ENCODE results near the gene GADD45A.

The GADD45A gene

DNA sequence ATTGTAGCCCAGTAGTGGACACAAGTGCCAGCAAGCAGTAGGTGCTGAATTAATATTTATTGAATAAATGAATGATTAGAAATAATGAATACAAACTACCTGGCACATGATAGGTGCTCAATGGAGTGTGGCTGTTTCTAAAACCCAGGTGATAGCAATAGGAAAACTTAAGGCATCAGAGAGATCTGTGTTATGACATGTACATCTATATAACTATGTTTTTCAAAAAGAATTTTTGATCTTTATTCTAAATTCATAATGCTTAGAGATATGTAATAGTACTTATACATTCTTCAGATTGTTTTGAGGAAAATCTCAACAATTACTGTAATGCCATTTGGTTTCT lies 5.0 kb downstream of the GADD45A start:
- DNase-seq, result no peak

DNA sequence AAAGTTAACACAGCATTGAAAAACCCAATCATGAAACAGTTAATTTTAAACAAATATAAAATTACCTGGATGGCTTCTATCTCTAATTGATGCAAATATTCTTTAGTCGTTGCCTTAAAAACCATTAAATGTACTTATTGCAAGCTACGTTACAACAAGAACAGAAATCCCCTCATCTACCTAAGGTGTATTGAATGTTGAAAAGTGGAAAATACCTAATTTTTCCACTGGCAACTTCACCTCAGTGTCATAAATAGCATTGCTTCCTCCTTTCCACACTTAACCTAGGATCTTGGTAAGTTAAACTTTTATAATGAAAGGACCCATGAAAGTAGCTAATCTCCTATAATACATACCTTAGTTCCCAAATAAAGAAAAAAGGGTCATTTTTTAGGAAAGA lies 5.4 kb downstream of the GADD45A start:
- no peak for DNase-seq

DNA sequence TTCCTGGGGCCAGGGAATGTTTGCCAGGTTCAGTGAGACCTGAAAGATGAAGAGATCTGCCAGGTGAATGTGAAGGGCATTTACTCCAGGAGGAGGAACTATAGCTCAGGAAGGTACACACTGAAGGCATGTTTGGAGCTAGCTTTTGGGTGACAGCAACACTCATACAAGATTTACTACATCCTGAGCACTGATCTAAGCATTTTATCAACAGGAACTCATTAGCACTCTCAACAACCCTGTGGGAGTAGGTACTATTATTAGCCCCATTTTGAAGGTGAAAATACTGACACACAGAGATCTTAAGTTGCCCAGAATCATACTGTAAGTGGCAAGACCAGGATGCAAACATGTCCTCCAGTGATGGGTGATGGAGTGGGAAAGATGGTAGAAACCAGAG lies 6.7 kb downstream of the GADD45A start:
- no peak for DNase-seq

DNA sequence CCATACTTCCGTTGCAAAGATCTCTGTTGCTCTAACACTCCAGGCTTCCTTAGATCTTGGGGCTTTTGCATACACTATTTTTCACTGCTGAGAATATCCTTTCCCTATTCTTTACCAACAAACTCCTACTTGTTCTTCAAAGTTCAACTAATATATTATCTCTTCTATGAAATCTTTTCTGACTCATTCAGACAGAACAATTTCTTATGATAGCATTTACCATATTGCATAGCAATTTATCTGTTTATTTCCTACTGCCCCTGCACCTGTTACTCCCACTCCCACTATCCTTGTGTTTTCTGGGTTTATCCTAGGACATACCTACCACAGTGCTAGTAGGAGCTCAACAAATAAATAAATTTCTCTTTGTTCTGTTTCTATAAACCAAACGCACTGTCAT lies 11.0 kb downstream of the GADD45A start:
- no peak for DNase-seq

DNA sequence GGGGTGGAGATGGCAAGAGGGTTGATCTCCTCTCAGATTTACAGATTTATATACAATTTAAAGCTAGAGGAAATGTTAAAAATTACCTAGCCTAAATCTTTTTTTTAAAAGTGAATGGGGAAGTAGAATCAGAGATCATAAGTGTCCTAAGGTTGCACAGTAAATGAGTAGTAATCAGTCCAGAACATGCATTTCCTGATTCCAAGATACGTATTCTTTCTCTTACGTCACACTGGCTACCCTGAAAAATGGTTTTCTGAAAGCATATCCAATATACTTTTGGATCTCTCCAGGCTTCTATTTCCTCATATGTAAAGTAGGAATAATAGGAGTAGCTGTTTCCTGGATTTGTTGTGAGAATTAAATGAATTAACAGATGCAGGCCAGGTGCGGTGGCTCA lies 11.7 kb downstream of the GADD45A start:
- DNase-seq, result no peak

DNA sequence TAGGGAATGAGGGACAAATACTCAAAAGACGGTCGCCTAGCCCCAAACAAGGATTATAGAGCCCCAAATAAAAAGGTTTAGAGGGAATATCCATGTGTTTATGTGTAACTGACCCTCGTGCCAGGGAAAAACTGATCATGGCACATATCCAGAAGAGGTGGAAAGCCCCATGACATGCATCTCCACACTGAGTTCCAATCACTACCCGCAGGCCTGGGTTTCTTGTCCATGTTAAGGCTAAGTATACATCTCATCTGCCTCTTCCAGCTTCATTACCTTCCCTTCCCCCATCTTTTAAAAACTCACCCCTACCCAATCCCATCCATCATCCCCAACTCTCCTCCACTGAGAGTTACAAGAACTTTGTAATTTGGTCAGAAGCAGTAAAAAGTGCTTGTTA lies 15.2 kb downstream of the GADD45A start:
- DNase-seq, result no peak

DNA sequence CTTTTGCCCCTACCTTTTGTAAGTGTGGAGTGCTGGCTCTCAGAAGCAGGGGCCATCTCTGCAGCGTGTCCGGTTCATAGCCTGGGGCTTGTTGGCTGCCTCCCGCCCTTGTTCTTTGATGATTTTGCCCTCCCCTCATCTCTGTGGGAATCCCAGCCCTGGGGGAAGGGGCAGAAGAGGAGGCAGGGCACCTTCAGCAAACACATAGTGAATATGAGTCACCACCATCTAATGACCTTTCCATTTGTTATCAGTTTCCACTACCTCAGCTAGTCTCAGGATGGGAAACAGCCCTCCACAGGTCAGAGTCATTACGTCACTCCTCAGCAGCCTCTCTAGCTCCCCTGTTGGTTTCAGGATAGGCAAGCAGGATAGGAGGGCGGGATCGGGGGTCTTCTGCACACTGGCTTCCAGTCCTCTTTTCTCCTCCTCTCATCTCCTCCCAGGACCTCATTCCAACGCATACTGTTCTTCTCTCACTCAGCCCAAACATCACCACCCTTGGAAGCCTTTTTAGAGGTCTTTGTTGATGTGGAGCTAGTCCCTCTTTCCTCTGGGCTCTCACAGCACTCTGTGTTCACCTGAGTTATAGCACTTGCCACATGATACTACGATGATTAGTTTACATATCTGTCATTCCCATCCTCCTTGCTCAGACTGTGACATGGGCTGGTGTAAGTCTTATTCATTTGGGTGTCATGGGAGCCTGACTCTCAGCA lies 15.8 kb downstream of the GADD45A start:
- no peak for DNase-seq

DNA sequence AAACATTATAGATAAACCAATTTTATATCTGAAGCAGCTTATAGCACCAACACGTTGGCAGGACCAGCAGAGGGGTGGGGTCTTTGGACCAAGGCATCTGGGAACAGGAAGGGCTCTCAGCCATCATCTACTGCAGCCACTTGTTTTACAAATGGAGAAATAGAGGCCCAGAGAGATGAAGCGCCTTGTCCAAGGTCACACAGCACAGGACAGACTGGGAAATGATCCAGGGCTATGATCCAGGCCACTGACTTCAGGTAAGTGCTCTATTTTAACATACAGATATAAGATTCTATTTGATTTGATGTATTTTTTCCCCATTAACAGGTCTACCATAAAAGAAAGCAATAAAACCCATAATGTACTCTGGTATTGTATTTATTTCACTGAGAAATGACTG lies 16.9 kb downstream of the GADD45A start:
- no peak for DNase-seq

DNA sequence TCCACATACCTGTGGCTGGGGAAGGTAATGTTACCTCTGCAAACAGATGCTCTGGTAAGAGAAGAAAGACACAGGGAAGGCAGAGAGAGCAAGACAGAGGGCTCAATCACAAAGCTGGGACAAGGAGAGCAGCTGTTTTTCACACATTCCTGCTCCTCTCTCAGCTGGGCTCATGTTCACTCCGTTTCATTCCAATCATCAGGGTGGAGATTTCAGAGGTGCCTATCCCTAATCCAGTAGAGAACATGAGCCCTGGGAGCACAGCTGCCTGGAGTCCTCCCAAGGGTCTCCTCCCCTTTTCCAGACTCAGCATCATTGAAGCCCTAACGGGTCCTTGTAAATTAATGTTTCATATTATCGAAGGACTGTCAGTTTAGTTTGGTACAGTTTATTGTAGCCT lies 19.4 kb downstream of the GADD45A start:
- no peak for DNase-seq

DNA sequence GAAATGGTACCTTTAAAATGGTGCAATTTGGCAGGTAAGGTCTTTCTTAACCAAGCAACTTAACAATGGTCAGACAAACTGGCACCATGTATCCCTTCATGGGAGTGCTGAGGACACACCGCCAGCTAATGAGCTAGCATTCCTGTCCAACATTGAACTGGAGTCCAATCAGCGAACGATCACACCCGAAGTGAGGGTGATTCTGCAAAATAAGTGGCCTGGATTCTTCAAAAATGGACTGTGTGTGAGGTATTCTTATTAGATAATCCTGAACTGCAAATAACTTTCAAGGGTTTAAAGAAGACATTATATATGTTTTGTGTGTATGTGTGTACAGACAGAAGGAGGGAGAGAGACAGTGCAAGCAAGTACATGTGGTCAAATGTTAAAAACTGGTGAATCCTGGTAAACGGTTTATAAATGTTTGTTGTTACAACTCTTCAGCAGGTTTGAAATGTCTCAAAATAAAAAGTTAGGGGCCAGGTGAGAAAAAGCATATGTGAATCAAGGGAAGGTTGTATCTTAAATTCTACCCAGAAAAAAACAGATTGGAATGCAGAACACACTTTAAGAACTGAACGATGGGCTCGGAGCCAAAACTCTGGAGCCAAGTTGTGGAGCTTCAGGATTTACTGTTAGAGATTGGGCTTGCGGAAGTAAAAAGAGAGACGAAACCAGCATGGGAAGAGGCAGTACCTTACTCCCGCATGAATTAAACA lies 20.9 kb downstream of the GADD45A start:
- no peak for DNase-seq

DNA sequence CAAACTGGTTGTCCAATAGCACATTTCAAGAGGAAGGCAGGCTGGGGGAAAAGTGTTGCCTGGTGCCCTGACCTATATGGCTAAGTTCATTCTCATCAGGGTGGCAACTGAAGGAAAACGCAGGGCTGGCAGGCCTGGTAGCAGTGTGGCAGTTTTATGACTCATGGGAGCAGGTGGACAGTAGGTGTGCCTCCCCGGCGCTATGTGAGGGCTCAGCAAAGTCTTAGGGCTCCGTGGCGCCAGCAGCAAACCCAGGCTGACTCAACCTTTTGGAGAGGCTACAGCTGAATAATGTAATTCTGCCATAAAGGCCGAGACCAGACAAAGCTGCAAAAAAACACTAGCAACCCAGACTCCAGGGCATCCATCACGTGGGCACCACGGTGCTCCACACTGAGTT lies 23.6 kb downstream of the GADD45A start:
- no peak for DNase-seq

DNA sequence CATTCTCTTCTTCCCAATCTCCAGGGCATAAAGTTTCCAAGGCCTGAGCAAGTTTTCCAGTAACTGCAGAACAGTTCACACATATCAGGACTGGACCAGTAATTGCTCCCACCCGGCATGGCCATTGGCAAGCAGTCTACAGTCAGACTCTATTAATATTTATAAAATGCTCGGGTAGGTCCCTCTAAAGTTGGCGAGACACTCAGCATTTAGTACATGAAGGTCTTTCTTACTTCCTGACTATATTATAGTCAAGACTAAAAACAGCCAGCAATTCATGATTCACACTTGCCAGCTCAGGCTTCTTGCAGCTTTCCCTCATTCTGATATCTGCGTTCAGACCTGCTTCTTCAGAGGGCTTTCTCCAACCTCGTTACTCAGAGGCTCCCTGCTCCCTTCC lies 25.4 kb downstream of the GADD45A start:
- no peak for DNase-seq

DNA sequence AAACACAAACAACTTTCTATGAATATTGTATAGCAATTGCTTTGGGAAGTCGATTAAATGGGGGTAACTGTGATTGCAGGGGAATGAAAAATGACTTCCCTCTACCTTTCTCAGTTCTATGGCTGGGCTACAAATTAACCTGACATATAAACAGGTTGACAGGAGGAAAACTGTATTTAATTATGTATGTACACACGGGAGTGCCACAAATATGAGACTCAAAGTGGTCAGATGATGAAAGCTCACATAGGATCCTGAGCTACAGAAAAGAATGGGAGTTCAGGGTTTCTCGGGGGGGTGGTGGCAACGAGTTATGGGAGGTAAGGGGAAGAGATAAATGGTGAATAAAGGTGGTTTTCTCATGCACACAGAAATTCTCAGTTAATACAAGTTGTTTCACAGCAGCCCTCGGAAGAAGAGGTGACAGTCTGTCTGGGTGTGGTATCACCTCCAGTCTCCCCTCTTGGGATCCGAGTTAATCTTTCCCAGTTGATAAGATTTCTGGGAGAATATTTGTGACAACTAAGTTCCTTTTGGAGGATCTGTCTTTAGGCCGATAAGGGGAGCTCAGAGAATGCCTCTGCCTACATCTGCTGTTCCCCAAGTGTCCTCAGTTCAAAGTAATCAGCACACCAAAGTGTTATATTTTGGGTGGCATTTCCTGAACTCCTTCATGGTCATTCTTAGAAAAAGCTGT lies 26.3 kb downstream of the GADD45A start:
- DNase-seq, result no peak

DNA sequence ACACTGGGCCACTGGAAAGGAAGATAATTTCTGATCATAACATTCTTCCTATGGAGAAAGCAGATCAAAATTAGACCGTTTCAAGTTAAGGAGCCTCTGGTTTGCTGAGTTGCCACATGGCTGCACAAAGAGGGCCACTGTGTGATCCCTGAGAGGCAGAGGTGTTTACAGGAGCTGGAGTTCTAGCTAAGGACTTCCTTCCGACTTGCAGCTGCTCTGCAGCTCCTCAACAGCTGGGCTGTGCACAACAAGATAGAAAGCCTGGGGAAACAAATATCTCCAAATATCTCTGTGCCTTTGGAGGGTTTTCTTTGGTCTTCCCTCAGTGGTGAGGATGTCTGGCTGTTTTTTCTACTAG lies 26.8 kb downstream of the GADD45A start:
- DNase-seq, result no peak

DNA sequence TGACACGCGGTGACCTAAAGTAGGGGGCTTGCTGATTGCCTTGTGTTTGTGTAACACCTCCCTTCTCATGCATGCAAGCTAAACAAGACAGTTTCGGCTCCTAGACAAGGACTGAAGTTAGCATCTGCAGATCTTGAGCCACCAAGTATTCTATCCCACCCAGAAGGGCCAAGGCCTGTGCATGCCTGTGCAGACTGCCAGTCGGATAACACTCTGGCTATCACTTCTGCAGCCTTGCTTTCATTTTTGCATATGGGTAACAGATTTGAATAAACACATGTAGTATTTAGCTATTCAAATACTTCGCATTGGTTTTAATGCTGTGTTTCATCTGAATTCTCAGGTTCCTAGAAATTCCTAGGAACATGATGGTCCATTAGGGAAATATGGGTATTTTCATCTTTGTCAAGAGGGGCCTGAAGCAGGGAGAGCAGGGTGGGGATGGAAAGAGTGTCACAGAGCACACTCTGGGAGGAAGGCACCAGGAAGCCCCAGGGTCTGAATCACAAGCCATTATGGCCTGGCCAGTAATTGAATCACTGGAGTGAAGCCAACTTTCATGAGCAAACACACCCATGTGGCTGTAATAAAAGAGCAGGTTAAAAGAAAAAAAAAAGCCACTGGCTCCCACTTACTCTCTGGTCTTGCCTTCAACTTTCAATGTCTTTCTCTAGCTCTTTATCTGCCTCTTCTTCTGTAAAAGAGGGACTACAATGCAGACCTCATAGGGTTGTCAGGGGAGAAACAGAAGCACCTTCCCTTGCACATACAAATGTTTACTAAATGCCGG lies 28.3 kb downstream of the GADD45A start:
- DNase-seq, result no peak

DNA sequence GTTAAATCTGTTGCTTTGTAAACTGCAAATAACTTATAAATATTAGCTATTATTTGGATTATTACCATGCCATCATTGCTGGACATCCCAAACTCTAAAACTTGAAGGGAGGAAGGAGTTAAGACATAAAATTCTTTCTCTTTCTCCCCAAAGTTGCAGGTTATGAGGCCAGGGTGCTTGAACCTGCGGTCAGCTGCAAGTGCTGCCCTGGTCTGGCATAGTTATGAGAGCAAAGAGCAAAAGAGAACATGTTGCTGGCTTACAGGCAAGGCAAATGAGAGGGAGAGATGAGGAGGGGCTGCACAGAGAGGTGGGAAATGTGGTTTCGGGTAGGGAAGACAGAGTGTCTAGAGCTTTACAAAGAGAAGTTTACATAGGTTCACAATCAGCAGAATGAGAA lies 30.8 kb downstream of the GADD45A start:
- DNase-seq, result no peak

DNA sequence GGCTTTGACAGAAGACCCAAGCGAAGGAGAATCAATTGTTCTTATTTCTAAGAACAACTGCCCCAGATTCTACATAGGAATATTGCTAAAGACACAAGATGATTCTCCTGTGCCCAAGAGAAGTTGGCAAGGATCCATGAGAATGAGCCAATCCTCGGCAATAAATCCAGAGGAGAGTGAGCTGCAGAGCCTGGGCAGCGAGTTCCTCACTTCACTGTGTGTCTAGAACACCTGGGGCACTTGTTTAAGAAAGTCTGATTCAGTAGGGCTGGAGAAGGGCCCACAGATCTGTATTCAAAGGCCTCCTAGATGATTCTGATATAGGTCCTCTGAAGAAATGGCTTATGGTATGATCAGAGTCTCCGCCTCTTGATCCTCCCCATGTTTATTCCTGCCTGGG lies 31.8 kb downstream of the GADD45A start:
- DNase-seq, result no peak

DNA sequence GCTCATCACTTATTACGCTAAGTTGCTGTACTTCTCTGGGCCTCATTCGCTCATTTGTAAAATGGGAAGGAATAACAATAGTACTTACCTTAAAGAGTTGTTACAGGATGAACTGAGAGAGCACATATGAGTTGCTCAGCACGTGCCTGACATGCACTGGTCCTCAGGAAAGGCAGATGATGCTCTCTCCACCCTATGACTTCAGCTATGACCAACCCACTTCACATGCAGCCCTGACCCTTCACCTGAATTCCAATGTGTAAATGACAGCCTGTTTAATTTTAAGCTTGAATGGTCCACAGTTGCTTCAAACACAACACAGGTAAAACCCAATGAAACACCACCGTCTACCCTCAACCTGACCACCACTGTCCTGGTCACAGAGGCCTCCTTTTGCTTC lies 32.9 kb downstream of the GADD45A start:
- no peak for DNase-seq

DNA sequence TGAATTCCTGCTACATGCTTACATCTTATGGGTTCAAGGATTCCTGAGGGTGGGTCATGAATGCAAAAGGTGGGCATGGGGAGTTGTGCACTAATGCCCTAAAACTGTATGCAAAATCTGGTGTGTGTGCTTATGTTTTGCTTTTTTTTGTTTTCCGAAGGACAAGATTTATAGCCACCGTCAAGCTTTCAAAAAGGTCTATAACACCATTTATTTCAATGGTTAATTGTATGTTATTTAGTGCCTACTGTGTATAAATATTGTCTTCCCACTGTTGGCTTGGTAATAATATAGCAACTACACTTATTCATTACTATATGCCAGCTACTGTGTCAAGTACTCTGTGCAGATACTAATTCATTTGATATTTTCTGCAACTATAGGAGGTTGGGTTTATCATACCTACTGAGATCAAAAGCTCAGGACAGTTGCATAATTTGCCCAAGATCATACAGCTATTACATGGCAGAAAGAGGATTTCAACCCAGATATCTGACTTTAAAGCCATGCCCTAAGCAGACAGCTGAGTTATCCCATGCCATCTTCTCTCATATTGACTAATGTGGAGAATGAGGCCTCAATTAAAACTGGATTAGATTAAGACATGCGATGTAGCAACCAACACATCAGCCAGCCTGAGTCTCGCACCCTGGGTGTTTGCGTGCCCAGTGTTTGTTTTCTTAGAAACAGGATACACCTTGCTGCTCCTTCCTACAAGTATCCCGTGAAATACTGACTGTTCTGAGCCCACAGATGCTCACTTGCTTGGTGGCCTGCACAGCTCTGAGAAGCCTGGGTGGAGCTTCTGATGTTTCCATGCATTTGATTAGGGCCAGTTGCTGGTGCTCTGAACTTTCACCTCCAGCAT lies 34.6 kb downstream of the GADD45A start:
- DNase-seq, result no peak

DNA sequence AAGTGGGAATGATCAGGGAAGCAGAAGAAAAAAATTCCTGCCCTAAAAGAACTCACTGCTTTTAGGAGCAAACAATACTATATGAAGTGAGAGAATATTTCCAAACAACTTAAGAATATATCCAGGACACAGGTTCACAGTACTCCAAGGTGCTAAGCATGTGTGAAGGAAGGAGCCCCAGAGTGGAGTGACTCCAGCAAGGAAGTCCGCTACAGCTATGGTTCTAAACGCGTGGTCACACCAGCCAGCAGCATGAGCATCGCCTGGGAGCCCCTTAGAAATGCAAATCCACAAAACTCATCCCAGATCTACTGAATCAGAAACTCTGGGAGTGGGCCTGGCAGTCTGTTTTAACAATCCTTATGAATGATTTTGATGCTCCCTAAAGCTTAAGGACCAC lies 36.1 kb downstream of the GADD45A start:
- no peak for DNase-seq

DNA sequence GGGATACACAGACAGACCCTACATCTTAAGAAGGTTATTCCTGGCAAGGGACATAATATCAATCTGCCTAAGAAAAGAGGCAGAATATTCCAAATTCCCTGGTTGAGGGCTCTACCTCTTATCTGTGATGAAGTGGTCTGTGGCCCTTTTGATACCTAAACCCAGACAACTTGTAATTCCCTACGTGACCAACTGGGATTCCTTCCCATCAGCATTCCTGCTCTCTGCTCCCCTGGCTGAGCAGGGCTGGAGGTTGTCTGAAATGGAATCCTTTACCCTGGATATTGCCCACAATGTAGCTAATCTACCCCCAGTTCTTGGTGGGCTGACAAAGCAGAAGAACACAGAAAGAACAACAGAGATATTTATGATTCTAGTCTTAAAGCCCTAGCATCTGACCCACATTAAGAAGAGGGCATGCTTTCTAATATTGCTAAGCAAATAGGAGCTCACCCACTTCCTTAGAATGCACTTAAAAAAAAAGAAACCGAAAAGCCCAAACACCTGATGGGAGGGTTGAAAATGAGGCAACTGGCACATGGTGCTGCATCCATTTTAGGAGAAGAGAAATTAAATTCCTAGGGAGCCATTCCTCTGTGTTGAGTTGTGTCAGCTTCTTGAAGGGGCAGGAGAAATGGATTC lies 36.8 kb downstream of the GADD45A start:
- DNase-seq, result no peak

DNA sequence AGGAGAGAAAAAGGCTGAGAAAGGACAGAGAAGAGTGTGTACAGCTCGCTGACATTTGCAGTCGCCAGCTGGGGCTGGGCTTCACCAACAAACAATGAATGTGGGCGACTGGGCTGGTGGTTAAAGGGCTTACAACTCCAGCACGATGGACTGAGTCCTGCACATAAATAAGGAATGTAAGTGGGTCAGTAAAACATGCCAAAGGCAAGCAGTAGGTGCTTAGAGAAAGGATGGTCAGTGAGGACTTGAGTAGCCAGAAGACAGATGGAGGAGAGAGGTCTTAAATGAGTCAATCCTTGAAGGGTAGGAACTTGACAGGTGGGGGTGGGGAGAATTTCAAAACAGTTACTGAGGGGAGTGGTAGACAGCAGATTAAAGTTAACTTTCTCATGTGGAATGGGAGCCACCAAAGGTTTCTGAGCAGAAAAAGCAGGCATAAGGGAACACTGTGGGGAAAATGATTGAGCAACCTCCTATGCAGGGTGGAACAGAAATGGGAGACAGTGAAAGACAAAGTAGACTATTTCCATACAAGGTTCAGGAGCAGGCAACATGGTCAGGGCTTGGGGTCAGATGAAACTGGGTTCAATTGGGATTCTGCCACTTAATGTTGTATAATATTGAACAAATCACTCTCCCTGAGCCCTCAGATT lies 37.4 kb downstream of the GADD45A start:
- DNase-seq, result no peak
